Measurements from ENCODE around the gene PTCD3.

Gene PTCD3

DNA sequence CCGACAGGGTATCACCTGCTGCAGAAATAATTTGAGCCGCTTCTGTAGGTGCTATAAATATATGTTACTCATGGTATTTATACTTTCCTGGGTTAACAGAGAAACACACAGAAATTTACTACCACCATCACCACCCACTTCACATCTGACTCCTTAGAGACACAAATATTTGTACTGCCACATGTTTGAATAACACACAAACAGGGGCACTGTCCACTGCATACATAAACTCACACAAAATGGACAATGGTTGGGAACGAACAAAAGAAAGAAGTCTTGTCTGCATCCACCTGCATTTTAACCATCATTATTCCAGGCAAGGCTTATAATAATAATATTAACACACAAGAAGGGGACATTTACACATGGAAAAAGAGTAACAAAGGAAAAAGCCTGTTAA, 65.3 kb downstream of the PTCD3 start:
- TF ChIP-seq, protein P1, sequence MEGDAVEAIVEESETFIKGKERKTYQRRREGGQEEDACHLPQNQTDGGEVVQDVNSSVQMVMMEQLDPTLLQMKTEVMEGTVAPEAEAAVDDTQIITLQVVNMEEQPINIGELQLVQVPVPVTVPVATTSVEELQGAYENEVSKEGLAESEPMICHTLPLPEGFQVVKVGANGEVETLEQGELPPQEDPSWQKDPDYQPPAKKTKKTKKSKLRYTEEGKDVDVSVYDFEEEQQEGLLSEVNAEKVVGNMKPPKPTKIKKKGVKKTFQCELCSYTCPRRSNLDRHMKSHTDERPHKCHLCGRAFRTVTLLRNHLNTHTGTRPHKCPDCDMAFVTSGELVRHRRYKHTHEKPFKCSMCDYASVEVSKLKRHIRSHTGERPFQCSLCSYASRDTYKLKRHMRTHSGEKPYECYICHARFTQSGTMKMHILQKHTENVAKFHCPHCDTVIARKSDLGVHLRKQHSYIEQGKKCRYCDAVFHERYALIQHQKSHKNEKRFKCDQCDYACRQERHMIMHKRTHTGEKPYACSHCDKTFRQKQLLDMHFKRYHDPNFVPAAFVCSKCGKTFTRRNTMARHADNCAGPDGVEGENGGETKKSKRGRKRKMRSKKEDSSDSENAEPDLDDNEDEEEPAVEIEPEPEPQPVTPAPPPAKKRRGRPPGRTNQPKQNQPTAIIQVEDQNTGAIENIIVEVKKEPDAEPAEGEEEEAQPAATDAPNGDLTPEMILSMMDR (IDR thresholded peaks at IDR 0.05; ENCODE audit: low read depth, low read length): no peak
- H3K4me3 ChIP-seq (ENCODE audit: low read depth, low read length): no peak overlapping the region

DNA sequence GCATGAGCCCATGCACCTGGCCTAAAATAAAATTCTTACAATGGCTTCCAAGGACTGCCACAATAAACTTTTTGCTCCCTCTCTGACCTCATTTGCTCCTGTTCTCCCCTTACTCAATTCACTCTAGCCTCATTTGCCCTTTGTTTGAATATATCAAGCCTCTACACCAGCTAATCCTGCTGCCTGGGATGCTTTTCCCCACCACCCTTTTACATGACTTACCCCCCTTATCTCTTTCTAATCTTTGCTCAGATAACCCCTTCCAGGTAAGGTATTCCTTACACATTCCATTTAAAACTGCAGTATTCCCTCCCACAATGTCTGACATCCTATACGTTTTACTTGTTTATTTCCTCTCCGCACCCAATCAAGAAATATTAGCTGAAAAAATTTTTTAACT, 66.6 kb downstream of the PTCD3 start:
- no peak overlapping the region for H3K4me3 ChIP-seq (ENCODE audit: low read depth, low read length)
- TF ChIP-seq, protein P1 (IDR thresholded peaks at IDR 0.05; ENCODE audit: low read depth, low read length): no peak

DNA sequence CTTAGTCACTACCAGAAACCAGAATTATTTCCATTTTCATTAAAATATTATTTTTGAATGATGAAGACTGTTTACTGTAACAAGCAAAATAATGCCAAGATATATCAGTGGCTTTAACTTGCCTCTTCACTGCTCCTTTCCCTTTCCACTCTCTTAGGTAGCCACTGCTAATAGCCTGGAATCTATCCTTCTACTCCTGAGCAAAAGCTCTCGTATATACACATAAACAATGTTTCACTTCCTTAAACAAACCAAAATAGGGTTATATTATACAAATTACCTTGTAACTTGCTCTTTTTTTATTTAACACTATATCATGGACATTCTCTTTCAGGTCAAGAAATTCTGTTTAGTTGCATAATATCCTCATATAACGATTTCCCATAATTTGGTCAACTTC, 68.4 kb downstream of the PTCD3 start:
- no peak overlapping the region for H3K4me3 ChIP-seq (ENCODE audit: low read depth, low read length)
- TF ChIP-seq, protein P1 (IDR thresholded peaks at IDR 0.05; ENCODE audit: low read depth, low read length): no peak

DNA sequence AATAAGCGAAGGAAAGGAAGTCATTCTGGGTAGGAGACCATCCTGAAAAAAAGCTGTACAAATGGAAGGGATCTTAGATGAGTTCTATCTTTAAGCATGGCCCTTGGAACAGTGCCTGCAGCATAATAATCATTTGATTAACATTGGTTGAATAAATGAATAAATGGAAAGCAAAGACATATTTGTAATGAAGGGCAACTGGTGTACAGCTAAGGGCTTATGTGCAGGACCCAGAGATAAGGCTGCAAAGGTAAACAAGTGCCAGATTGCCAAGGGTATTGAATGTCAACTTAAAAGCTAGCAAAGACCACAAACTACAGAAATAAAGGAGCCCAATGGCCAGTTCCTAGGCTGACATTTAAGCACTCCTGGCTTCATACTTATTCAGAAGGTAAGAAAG, 69.8 kb downstream of the PTCD3 start:
- H3K4me3 ChIP-seq (ENCODE audit: low read depth, low read length): no peak overlapping the region
- TF ChIP-seq, protein P1 (IDR thresholded peaks at IDR 0.05; ENCODE audit: low read depth, low read length): no peak

DNA sequence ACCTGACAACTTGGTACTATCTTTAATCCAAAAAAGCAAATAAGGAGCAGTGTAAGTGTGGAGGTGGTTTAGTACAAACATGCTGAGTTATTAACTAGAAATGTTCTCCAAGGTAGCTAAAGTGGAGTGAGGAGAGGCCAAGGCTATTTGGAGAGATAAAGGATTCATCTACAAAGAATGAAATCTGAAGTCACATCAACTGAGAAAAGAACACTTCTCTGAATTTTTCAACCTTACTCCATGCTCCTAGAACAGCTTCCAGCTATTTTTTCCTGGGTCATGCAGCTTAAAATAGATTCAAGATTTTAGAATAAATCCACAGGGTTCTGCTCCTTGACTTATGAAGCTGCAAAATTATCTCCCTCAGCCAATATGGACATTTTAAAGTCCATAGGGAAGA, 70.6 kb downstream of the PTCD3 start:
- no peak overlapping the region for H3K4me3 ChIP-seq (ENCODE audit: low read depth, low read length)
- TF ChIP-seq, protein P1 (IDR thresholded peaks at IDR 0.05; ENCODE audit: low read depth, low read length): no peak

DNA sequence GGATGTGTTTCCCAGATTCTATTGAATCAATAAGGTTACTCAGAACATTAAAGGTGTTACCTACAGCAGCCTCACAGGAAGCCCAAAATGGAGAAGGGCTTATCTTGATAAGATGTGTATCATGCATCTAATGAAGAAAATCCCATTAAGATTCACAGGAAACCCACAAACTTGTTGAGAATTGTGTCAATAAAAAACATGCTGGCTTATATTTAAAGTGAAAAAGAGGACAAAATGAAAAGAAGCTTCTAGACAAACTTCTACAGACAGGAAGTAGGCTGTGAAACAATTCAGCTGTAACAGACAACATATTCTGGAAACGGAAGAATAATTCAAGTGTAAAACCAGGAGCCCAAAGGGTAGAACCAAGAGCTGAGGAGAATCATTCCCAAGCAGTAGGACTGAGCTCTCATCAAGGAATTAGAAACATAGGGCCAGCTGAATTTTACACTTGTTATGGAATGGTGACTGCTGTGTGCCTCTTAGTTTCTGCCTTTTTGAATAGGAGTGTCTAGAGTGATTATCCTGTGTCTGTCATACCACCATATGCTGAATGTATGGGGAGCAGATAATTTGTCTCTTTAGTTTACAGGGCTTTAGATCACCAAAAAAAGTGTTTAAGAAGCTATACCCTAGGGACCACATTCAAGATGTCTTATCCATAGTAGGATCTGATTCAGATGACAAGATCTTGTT, 79.6 kb downstream of the PTCD3 start:
- no peak overlapping the region for H3K4me3 ChIP-seq (ENCODE audit: low read depth, low read length)
- TF ChIP-seq, protein P1 (IDR thresholded peaks at IDR 0.05; ENCODE audit: low read depth, low read length): no peak

DNA sequence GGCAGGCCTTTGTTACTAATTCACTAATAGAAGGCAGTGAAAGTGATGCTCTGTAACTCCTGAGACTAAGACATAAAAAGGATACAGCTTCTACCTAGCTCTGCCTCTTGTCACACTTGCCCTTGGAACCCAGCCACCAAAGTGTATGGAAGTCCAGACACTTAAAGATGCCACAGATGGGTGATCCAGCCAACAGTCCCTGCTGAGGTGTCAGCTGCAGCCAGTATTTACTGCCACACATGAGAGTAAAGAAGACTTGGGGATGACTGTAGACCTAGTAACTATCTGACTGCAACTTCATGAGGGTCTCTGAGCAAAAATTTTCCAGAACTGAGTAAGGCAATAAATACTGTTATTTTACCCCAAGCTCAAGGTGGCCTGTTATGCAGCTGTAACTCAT, 80.4 kb downstream of the PTCD3 start:
- TF ChIP-seq, protein P1 (IDR thresholded peaks at IDR 0.05; ENCODE audit: low read depth, low read length): no peak
- H3K4me3 ChIP-seq (ENCODE audit: low read depth, low read length): no peak overlapping the region
